Muscle of leg (tissue), 11 donors: Measurements from ENCODE around the gene CYFIP2. TPM values are rescaled to one million over a fixed set of nuclear protein-coding genes. Genes with fewer than 3 reads are reported as not detected.

Source experiments
- DNase-seq: peaks from one replicate; pipeline ENCODE4 v3.0.0; 2013
- H3K27ac ChIP-seq: one replicate; pipeline ENCODE4 v1.5.1; 2013; ENCODE audit warnings: mild to moderate bottlenecking, low read length, control low read depth
- H3K27me3 ChIP-seq: one replicate; pipeline ENCODE4 v1.6.1; 2013; ENCODE audit warnings: low read length; ENCODE audit not compliant: control insufficient read depth, insufficient read depth
- H3K36me3 ChIP-seq: one replicate; pipeline ENCODE4 v1.6.1; 2013; ENCODE audit warnings: low read length; ENCODE audit not compliant: control insufficient read depth, insufficient read depth
- H3K4me1 ChIP-seq: one replicate; pipeline ENCODE4 v1.6.1; 2013; ENCODE audit warnings: low read length; ENCODE audit not compliant: control insufficient read depth, insufficient read depth
- H3K4me3 ChIP-seq: one replicate; pipeline ENCODE4 v1.5.1; 2013; ENCODE audit warnings: low read length, control low read depth
- H3K9me3 ChIP-seq: replicated peaks from 2 replicates; pipeline ENCODE4 v1.6.1; 2013; ENCODE audit warnings: low read depth, low read length; ENCODE audit not compliant: control insufficient read depth
- WGBS: methylation state at CpG from one replicate; pipeline ENCODE4 v1.1.5; 2013; ENCODE audit warnings: missing lambda C conversion rate; ENCODE audit not compliant: insufficient coverage; 5-methylcytosine and 5-hydroxymethylcytosine counted together
- polyA plus RNA-seq, 8 donors: library from polyadenylated mRNA; unstranded; fragments of 120-200 nt; gene quantifications; one replicate each; pipeline versions ENCODE4 v1.2.1 to v1.2.3, GENCODE V29; 2013; ENCODE audit warnings: inconsistent platforms in 1 of 8, low replicate concordance in 1 of 8; ENCODE audit not compliant: insufficient read length in 8 of 8, insufficient read depth in 1 of 8
- total RNA-seq: library from RNA; stranded (reverse); fragments of 120-200 nt; gene quantifications from one replicate; pipeline ENCODE4 v1.2.4, GENCODE V29; 2013

Gene CYFIP2
- total and polyA plus RNA-seq, 9 donors, result 3.0 to 7.8 (median 4.4) TPM

DNA sequence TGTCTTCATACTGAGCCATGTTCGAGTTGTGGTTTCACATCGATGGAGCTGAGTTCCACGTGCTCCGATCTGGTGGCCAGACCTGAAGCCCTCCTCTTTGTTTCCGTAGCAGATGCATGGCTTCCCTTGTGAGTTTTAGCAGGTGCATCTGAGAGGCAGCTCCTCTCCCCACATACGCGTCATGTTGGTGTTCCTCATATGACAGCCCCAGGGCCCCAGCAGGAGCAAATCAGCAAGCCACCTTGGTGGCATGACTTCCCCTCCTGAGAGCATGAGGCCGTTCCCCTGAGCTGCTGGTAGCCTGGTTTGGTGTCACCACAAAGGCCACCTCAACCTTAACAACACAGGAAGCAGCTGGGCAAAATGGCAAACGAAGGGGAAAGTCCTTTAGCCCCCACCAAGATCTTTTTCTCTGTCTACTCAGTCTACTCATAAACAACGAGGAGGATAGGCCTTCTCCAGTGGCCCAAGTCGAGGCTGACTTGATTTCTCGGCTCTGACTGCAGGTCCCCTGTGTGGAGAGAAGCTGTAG is 5.9 kb downstream of the CYFIP2 start:
- no peak overlapping the region for H3K4me3 ChIP-seq
- no peaks in the 10 kb centered on the region for H3K36me3 ChIP-seq
- no peaks in the 10 kb centered on the region for H3K9me3 ChIP-seq
- H3K4me1 ChIP-seq, result peaks cover 16% of the 10 kb centered on the region
- no peak overlapping the region for H3K27ac ChIP-seq
- DNase-seq, result no peak
- peaks cover 6% of the 10 kb centered on the region for H3K27me3 ChIP-seq
- WGBS, result 86% methylated on average over 7 of the region's 12 CpGs

DNA sequence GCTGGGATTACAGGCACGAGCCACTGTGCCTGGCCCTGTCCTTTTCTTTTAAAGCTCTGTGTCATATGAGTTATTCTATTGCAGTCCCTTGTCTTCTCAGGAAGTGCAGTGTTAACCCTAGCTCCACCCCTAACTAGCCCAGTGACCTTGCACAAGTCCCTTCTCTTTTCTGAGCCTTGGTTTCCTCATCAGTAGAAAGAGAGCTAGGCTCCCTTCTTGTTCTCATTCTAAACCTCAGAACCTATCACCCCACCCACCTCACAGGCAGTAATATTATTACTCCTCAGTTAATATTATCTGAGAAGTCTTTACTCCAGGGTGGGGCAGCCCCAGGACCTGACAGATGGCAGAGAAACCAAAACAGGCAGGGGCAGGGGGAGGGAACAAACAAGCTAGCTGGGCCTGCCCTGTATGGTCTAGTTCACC is 7.2 kb downstream of the CYFIP2 start:
- Histone ChIP-seq H3K36me3 (no peaks in the 10 kb centered on the region), H3K27ac (no peak overlapping the region), H3K9me3 (no peaks in the 10 kb centered on the region), H3K27me3 (no peaks in the 10 kb centered on the region), H3K4me1 (peaks cover 4% of the 10 kb centered on the region), H3K4me3 (no peak overlapping the region)
- 83% methylated on average over 1 of the region's 1 CpG for WGBS
- DNase-seq, result no peak

DNA sequence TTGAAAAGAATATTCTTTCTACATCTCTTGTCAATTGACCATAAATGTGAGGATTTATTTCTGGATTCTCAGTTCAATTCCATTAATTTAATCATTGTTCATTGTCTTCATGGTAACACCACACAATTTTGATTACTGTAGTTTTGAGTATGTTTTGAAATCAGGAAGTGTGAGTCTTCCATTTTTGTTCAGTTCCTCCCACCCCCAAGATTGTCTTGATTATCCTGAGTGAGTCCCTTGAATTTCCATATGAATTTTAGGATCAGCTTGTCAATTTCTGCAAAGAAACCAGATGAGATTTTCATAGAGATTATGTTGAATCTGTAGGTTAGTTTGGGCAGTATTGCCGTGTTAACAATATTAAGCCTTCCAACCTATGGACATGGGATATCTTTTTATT is 9.5 kb downstream of the CYFIP2 start:
- Histone ChIP-seq H3K27ac (no peak overlapping the region), H3K36me3 (no peaks in the 10 kb centered on the region), H3K27me3 (no peaks in the 10 kb centered on the region), H3K4me1 (no peaks in the 10 kb centered on the region), H3K4me3 (no peak overlapping the region), H3K9me3 (no peaks in the 10 kb centered on the region)
- no CpG with 5 or more reads among the region's 1 CpG for WGBS
- no peak for DNase-seq

DNA sequence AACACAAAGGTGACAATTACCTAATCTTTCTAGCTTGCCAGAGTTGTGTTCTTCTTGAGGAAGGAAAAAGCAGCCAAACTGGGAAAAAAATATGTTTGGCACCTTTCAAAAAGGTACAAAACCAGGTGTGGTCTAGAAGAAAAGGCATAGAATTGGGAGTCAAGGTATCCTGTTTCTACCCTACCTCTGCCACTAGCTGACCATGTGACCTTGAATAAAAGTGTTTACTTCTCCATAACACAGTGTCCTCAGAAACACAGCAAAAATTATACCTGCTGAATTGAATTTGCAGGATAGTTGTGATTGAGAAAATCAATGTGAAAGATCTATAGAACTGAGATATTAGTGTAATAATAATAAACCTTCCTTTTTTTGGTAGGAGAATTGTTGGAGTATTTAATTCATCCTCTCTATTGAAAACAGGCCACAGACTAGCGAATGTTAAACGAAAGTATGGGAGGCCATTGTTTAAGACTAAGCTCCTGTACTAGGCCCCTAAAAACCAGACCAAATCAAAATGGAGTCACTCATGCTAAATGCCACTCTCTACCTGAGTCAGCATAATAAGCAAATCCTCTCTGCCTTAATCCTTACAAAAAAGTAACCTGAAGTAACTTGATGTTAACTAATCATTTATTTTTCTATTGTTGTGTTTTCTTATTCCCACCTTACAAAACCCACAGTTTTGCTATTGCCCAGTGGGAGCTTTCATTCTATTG is 12.6 kb downstream of the CYFIP2 start:
- no peak overlapping the region for H3K4me3 ChIP-seq
- no peaks in the 10 kb centered on the region for H3K27me3 ChIP-seq
- no peaks in the 10 kb centered on the region for H3K36me3 ChIP-seq
- H3K9me3 ChIP-seq, result no peaks in the 10 kb centered on the region
- DNase-seq, result no peak
- WGBS, result no CpG with 5 or more reads among the region's 2 CpGs
- H3K27ac ChIP-seq, result no peak overlapping the region
- H3K4me1 ChIP-seq, result no peaks in the 10 kb centered on the region

DNA sequence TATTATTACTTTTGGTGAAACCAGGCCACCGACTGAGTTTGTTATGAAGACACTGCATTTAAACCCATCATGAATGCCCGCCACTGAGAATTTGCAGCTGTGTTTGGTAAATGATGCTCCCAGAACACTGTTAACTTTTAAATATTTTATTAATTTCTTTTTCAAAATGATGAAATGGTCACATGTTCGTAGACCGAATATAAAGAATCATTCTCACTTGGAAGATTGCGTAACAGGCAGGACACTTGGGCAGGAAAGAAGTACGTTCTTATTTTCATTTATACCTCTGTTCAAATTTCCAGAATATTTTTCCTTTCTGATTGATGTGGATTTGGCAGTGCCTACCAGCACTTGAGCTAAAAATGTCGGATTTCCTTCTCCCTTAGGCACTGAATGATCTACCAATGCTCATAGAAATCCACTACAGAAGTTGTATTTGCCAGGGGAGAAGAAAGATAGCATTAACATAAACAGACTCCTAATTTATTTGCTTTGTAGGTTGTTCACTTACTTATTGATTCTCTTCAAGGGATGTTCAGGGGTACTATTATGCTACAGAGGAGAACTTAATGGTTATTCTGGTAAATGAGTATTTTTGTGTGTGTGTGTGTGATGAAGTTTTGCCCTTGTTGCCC is 13.8 kb downstream of the CYFIP2 start:
- H3K27ac ChIP-seq, result no peak overlapping the region
- H3K9me3 ChIP-seq, result no peaks in the 10 kb centered on the region
- H3K4me3 ChIP-seq, result no peak overlapping the region
- no peaks in the 10 kb centered on the region for H3K27me3 ChIP-seq
- no peaks in the 10 kb centered on the region for H3K4me1 ChIP-seq
- no peaks in the 10 kb centered on the region for H3K36me3 ChIP-seq
- no peak for DNase-seq
- WGBS, result no CpG with 5 or more reads among the region's 7 CpGs

DNA sequence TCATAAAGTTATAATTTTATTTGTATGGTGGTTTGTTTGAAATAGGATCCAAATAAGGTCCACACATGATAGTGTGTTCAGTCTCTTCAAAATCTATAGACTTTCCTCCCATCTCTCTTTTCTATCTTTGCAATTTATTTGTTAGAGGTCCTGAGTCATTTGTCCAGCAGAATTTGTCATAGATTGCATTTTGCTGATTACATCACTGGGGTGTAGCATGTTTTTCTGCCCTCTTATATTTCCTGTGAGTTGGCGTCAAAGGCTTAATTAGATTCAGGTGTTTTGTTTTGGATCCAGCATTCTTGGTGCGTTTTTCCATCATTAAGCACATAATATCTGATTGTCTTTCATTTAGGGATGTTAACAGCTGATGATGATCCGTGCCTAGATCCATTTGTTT is 15.0 kb downstream of the CYFIP2 start:
- no peaks in the 10 kb centered on the region for H3K4me1 ChIP-seq
- H3K9me3 ChIP-seq, result no peaks in the 10 kb centered on the region
- no peak overlapping the region for H3K27ac ChIP-seq
- H3K36me3 ChIP-seq, result no peaks in the 10 kb centered on the region
- H3K4me3 ChIP-seq, result no peak overlapping the region
- H3K27me3 ChIP-seq, result no peaks in the 10 kb centered on the region
- no peak for DNase-seq
- WGBS, result no CpG with 5 or more reads among the region's 3 CpGs

DNA sequence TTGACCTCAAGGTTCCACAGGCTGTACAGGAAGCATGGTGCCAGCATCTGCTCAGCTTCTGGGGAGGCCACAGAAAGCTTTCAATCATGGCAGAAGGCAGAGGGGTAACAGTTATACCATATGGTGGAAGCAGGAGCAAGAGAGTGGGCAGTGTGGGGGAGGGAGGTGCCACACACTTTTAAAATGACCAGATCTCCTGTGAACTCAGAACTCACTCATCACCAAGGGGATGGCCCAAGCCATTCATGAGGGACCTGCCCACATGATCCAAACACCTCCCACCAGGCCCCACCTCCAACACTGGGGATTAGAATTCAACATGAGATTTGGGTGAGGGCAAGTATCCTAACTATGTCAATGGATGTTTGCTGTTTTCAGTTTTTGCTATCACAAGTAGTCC is 16.2 kb downstream of the CYFIP2 start:
- no peaks in the 10 kb centered on the region for H3K36me3 ChIP-seq
- no peak for DNase-seq
- no peak overlapping the region for H3K4me3 ChIP-seq
- no peaks in the 10 kb centered on the region for H3K4me1 ChIP-seq
- H3K27me3 ChIP-seq, result no peaks in the 10 kb centered on the region
- no peak overlapping the region for H3K27ac ChIP-seq
- H3K9me3 ChIP-seq, result no peaks in the 10 kb centered on the region

DNA sequence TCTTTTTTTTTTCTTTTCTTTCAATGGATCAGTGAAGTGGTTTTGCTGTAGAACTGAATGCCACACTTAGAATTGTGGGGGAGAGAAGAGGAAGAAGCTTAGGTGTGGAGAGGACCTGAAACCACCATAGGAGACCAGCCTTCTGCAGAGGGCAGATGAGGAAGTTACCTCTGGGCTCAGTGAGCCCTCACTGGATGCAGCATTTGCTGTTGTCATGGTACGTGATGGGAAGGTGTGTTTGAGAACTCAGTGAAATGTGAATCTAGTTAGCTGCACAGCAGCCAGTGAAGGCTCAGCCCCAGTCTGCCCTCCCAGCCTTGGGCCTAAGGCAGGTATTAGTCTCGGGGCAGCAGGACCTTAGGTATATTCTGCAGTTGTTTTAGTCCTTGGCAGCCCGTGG is 17.5 kb downstream of the CYFIP2 start:
- Histone ChIP-seq H3K4me3 (no peak overlapping the region), H3K36me3 (no peaks in the 10 kb centered on the region), H3K27me3 (no peaks in the 10 kb centered on the region), H3K4me1 (no peaks in the 10 kb centered on the region), H3K9me3 (no peaks in the 10 kb centered on the region), H3K27ac (no peak overlapping the region)
- no peak for DNase-seq
- WGBS, result 69% methylated on average over 3 of the region's 3 CpGs

DNA sequence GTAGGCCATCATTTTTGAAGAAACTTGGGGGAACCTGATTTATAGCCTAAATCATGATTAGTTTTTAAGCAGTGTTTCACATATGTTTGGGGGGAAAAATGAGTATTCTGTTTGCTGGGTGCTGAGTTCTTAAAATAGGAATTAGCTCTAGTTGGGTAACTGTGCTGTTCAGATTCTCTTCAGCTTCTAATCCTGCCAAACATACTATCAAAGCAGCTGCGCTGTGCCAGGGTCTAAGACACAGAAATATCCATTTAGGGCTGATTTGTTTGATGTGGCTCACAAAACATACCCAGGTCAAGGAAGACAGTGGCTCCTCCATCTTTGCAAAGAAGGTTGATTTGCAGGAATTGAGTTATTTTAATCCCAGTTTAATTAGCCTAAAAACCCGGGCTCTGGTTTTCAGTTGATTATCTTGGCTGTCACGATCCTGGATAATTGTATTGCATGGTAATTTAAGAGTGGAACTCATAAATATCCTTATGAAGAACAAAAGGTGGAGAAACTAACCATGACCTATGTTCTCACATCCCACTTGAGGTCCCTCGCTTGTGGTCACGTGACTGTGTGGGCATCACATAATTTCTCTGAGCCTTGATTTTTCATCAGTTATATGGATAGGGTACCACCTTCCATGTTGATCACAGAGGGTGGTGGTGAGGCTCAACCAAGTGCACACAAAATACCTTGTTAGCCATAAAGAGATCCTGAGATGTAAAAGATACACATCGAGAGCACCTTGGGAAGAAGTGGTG is 18.7 kb downstream of the CYFIP2 start:
- Histone ChIP-seq H3K4me3 (no peak overlapping the region), H3K4me1 (no peaks in the 10 kb centered on the region), H3K9me3 (no peaks in the 10 kb centered on the region), H3K27me3 (no peaks in the 10 kb centered on the region), H3K36me3 (no peaks in the 10 kb centered on the region), H3K27ac (no peak overlapping the region)
- WGBS, result no CpG with 5 or more reads among the region's 6 CpGs
- no peak for DNase-seq

DNA sequence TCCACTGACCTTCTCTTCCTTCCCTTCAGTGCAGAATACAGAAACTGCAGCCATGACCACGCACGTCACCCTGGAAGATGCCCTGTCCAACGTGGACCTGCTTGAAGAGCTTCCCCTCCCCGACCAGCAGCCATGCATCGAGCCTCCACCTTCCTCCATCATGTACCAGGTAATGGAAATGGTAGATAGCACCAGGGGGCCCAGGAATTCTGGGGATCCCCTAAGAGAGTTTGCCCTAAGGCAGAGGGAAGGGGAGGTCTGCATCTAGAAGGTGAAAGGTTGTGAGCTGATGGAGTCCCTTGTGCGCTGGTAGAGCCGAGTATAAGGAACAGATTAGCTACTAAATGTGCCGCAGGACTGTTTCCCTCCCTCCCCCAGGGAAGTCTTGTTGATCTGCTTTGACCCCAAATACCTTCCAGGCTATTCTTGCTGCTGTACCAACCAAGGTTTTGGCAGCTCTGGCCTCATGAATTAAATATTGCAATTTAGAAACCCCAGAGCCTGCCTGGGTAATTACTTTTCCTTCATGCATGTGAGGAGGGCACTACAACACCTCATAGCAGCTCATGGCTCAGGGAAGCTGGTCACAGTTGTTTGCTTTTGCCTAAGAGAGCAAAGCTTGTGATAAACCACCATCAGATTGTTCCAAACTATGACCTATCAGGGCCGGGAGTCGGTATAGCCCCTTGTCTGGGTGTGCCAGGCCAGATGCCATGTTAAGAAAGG is 19.6 kb downstream of the CYFIP2 start:
- WGBS, result 58% methylated on average over 5 of the region's 10 CpGs
- Histone ChIP-seq H3K9me3 (no peaks in the 10 kb centered on the region), H3K27me3 (no peaks in the 10 kb centered on the region), H3K4me1 (no peaks in the 10 kb centered on the region), H3K4me3 (no peak overlapping the region), H3K27ac (no peak overlapping the region), H3K36me3 (no peaks in the 10 kb centered on the region)
- no peak for DNase-seq
